HG02642 (cell line): ENCODE data around the gene CEP70.
"Not testable (repeated sequence)": the region's sequence is repeated elsewhere in the genome, so short reads cannot be mapped to it uniquely, and the experiment has no call there.

Experiments used
- ATAC-seq: cut with Tn5 transposase; IDR thresholded peaks from one replicate; pipeline ENCODE4 v1.9.1; 2021; ENCODE audit warnings: mild to moderate bottlenecking; ENCODE audit not compliant: unreplicated experiment, poor library complexity

CEP70 gene, protein sequence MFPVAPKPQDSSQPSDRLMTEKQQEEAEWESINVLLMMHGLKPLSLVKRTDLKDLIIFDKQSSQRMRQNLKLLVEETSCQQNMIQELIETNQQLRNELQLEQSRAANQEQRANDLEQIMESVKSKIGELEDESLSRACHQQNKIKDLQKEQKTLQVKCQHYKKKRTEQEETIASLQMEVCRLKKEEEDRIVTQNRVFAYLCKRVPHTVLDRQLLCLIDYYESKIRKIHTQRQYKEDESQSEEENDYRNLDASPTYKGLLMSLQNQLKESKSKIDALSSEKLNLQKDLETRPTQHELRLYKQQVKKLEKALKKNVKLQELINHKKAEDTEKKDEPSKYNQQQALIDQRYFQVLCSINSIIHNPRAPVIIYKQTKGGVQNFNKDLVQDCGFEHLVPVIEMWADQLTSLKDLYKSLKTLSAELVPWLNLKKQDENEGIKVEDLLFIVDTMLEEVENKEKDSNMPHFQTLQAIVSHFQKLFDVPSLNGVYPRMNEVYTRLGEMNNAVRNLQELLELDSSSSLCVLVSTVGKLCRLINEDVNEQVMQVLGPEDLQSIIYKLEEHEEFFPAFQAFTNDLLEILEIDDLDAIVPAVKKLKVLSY

DNA sequence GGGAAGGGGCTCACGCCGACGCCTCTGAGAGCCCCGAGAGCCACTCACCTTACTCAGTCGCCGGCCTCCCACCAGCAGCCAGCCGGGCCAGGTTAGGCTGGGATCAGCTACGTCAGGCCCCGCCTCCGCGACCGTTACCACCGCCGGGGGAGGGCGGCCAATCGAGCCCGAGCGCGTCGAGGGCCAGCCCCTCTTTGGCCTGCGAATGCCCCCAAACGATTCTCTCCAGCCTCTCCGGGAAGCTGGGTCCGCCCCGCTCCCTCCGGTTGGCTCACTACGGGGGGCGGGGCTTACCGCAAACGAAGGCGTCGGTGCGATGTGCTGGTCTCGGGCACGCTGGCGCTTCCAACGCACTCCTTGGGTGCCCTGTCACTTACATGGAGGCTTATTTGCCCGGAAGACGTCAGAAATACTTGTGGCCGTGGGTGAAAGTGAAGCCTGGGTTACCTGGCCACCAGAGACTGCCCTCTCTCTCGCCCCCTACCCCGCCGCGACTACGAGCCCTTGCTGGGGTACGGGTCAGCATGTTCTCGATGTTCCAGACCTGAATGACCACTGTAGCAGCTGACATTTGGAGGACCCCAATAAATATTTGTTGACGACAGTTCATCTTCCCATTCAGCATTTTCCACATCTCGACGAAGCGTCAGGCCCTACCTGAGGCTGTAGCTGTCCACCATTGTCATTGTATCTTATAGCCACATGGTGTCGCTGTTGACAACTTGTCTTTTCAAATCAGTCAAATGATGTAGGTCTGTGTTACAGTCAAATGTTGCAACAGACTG lies at the start of gene CEP70:
Gene CEP70, minus strand, starts transcription at position 111 of the 785 bp plus-strand sequence. CDS start 21,333 bp downstream, outside the sequence.
- peak; percentile 93 for ATAC-seq

DNA sequence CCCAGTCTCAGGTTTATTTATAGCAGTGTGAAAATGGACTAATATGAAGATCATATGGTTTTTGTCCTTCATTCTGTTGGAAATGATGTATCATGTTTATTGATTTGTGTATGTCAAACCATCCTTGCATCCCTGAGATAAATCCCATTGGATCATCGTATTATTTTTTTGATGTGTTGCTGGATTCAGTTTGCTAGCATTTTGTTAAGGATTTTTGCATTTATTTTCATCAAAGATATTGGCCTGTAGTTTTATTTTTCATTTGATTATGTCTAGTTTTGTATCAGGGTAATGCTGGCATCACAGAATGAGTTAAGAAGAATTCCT lies 48.8 kb upstream of the CEP70 start:
- no peak for ATAC-seq

DNA sequence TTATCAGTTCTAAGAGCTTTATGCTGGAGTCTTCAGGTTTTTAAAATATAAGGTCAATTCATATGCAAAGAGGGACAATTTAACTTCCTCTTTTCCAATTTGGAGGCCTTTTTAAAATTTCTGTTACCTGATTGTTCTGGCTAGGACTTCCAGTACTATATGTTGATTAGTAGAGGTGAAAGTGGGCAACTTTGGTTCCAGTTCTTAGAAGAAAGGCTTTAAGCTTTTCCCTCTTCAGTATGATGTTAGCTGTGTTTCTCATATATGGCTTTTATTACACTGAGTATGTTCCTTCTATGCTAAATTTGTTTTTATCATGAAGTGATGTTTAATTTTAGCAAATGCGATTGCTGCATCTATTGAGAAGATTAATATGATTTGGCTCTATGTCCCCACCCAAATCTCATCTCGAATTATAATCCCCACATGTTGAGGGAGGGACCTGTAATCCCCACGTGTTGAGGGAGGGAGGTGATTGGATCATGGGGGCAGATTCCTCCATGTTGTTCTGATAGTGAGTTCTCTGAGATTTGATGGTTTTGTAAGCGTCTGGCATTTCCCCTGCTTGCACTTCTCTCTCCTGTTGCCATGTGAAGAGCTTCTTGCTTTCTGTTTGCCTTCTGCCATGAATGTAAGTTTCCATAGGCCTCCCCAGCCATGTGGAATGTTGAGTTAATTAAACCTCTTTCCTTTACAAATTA lies 48.3 kb upstream of the CEP70 start:
- ATAC-seq, result no peak

DNA sequence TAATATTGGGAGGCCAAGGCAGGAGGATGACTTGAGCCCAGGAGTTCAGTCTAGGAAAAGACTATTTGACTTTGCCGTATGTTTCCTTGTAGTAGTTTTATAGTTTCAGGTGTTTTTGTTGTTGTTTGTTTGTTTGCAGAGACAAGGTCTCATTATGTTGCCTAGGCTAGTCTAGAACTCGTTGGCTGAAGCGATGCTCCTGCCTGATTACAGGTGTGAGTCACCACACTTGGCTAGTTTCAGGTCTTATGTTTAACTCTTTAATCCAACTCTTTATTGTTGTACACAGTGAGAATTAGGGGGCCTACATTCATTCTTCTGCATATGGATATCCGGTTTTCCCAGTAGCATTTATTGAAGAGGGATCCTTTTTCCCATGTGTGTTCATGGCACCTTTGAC lies 46.5 kb upstream of the CEP70 start:
- no peak for ATAC-seq

DNA sequence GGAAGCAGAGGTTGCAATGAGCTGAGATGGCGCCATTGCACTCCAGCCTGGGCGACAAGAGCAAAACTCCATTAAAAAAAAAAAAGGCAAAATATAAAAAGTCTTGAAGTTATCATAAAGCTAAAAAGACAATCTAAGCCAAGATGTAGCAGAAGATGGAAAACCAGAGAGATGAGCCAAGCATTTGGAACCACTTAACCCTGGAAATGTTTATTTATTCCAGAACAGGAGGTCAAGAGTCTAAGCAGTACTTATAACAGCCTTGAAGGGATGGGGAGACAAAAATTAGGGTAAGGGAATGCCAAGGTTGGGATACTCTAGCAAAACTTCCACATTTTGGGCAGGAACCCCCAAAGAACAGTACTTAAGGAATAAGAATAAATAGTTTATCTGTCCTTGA lies 44.6 kb upstream of the CEP70 start:
- ATAC-seq, result no peak

DNA sequence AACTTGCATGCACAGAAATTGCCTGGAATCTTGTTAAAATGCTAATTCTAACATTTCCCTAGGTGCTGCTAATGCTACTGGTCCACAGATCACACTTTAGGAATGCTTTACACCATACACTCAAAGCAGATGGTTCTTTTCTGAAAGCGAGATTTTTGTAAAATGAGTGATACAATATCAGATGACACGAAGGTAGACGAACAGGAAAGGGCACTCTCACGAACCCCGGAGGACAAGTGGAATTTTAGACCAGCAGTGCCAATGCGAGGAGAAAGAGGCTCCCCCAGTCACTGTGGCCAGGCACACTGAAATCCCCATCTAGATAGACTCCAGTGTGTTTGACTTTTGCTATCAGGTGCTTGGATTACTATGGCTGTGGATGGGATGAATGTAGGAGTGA lies 35.5 kb upstream of the CEP70 start:
- ATAC-seq, result no peak

DNA sequence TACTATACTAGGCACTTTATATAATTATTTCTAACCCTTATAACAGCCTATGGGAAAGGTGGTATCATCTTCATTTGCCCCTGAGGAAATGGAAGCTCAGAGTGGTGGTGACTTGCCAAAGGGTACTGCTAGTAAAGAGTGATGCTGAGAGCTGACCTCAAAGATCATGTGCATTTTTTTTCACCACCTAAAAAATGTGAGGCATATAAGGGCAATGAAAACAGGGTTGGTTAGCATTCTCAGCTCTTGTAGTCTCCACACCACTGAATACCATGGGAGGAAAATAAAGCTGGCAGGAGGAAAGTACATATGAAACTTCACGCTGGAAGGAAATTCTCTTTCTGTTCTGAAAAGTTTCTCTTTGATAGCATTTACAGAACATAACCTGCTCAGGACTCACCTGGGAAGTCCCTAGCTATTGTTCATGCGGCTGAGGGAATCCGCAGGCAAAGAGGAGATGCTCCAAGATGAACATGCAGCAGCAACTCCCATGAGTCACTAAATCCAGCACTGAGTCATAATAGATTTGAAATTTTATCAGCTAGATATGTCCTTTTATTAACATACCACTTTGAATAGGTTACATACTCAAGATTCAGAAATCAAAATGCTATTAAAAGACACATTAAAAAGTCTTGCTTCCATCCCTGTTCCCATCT lies 31.8 kb upstream of the CEP70 start:
- no peak for ATAC-seq

DNA sequence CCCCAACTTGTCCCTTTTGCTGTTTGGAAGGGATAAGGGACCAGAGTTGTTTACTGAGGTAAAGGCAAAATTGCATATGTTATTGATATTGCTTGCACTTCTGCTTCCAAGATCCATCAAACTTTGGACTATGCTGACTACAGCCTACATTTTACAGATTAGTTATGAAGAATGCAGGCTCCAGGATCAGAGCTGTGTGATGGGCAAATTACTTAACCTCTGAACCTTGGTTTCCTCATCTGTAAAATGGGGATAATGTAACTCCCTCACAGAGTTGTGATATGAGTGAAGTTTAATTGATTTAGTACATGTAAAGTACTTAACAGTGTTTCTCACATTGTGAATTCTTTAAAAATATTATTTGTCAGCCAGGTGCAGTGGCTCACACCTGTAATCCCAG lies 30.5 kb upstream of the CEP70 start:
- ATAC-seq, result no peak

DNA sequence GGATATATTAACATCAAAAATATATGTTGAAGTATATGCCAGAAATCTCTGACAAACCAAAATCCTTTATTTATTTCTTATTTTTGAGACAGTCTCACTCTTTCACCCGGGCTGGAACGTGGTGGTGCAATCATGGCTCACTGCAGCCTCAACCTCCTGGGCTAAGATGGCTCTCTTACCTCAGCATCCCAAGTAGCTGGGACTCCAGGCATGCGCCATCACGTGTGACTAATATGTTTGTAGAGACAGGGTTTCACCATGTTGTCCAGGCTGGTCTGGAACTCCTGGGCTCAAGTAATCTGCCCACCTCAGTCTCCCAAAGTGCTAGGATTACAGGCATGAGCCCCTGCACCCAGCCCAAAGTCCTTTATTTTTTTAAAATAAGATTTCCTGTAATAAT lies 26.4 kb upstream of the CEP70 start:
- no peak for ATAC-seq

DNA sequence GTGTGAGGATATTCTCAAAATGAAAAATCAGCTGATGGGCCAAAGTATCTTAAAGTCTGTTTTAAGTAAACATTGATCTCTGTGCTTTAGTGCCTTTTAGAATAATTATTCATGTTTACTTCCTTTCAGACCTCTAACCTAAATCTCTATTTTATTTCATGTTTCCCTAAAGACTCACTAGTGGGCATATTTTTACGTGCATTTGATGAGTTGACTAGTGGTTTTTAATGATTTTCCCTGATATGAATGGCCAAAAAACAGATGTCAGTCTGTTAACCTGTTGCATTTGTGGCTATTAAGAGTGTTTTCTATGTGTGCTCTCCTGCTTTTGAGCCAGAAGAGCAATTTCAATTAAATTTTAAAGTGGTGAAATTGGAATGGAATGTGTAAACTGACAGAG lies 21.4 kb upstream of the CEP70 start:
- ATAC-seq, result no peak

DNA sequence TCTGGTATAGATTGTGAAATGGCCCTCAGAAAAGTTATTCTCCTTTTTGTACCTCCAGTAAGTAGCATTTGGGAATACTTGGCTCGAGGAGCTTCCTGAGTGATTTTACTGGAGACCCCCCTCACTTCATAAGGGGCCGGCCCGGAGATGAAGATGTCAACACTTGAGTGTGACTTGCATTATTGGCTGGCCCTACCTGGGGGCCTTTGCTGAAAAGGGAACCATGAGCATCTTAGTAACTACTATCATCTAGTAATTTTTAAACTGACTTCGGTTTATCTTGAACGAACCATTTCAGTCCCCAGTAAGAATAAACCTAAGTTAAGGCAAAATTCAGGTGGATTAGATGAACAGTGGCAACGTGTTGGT lies 15.8 kb upstream of the CEP70 start:
- ATAC-seq, result no peak

DNA sequence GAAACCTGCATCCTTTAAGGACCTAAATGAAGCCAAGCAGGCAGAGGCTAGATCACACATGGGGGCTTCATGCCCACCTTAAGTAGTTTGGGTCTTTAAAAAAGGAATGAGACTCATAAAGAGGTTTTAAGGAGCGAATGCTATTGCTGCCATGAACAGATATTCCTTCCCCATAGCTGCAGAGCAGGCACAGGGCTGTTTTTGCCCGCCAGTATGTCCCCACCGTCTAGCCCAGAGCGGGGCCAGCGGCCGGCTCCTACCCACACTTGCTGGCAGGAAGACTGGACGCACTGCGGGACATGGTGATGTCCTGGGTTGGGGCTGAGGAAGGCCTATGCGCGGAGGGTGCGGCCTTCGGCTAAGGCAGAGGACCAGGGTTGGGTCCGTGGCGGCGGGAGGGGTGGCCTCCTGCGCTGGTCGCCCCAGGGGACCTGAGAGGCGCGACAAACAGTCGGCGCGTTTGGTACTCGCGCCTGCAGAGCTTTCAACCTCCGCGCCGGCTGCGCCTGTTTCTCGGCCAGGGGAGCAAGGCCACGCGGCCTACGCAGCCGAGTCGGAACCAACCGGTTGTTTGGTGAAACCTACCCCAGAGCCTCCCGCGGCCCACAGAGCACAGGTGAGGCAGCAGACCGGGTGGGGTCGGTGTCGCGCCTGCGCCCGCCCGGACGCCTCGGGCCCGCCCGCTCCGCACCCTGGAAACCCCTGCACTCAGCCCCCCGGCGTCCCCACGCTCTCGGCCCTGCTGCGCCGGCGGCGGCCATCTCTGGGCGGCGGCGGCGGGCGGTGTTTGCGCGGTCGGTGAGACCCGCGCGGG lies 14.5 kb upstream of the CEP70 start, which contains the start of gene FAIM:
Gene FAIM, plus strand, starts transcription at position 450 of the 814 bp plus-strand sequence. CDS start 10,956 bp downstream, outside the sequence.
- peak; percentile 76 for ATAC-seq

DNA sequence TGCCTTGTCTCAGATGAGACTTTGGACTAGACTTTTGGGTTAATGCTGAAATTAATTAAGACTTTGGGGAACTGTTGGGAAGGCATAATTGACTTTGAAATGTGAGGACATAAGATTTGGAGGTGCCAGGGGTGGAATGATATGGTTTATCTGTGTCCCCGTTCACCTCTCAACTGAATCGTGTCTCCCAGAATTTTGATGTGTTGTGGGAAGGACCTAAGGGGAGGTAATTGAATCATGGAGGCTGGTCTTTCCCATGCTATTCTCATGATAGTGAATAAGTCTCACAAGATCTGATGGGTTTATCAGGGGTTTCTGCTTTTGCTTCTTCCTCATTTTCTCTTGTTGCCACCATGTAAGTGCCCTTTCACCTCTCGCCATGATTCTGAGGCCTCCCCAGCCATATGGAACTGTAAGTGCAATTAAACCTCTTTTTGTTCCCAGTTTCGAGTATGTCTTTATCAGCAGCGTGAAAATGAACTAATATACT lies 10.1 kb upstream of the CEP70 start:
- not testable (repeated sequence) for ATAC-seq

DNA sequence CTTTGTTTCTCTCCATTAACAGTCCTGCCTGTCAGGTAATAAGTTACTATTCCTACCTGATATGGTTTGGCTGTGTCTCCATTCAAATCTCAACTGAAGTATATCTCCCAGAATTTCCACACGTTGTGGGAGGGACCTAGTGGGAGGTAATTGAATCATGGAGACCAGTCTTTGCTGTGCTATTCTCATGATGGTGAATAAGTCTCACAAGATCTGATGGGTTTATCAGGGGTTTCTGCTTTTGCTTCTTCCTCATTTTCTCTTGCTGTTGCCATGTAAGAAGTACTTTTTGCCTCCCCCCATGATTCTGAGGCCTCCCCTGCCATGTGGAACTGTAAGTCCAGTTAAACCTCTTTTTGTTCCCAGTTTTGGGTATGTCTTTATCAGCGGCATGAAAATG lies 7.6 kb upstream of the CEP70 start:
- not testable (repeated sequence) for ATAC-seq

DNA sequence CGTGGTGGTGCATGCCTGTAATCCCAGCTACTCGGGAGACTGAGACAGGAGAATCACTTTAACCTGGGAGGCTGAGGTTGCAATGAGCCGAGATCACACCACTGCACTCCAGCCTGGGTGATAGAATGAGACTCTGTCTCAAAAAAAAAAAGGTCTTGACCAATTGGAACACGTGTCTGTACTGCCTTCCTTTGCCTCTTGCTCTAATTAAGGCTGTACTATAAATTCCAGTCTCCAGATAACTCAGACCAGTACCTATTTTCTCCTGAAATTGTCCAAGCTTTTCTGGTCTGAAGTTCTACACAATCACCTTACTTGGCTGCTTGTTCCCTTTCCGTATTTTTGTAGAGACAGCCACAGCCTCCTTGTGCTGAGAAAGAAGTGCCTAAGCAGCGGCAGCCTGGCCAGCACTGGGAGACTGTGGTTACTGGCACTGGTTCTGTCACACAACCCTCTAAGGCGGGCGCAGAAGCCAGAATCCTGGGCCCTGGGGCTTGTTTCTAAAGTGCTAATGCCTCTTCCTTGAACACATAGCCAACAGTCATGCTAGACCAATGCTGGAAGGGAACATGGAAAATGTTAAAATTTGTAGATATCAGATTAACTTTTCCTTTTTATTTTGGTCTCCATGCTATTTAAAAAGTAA lies 6.2 kb upstream of the CEP70 start:
- ATAC-seq, result no peak

DNA sequence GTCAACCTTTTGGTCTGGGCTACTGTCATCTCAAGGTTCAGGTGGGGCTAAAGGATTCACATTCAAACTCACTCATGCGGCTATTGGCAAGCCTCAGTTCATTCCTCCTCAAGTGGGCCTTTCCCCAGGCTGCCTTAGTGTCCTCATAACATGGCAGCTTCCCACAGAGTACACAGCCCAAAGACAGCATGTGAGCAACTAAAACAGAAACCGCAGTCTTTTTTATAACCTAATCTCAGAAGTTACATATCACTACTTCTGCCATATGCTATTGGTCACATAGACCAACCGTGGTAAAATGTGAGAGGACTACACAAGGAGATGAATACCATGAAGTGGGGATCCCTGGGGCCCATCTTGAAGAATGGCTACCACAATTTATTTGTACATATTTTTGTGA lies 4.5 kb upstream of the CEP70 start:
- ATAC-seq, result no peak

DNA sequence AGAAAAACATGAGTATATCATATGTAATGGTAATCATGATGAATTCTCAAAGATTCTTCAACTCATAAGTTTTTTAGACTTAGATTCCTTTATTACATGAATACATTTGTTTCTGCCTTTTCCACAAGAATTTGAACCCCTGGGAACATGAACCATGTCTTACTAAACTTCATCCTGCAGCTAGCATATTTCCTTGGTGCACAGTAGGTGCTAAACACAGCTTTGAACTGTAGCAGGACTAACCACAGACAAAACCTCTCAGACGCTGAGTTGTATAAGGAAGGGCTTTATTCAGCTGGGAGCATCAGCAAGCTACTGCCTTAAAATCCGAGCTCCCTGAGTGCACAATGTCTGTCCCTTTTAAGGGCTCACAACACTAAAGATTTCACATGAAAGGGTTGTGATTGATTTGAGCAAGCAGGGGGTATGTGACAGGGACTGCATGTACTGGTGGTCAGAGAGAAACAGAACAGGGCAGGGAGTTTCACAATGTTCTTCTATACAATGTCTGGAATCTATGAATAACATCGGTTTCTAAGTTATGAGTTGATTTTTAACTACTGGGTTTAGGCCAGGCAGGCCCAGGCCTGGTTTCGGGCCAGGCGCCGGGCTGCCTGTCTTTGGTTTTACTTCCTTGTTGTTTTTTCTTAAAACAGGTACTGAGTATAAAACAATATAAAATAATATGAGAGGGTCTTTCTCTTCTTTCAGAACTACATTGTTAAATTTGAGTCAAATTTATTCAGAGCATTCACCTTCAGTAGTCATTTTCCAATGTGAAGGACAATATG lies 3.3 kb upstream of the CEP70 start:
- ATAC-seq, result not testable (repeated sequence)
